ENCODE measurements around the gene AUTS2.

Gene AUTS2

GRCh38 chr7:69681181-69681580 is 82.9 kb downstream of the AUTS2 start:
- no peaks in the 10 kb centered on the region for H3K9me3 ChIP-seq (ENCODE audit: insufficient read depth, low read length)
- DNase-seq (ENCODE audit: low read depth, low spot score), result no peak
- H3K4me3 ChIP-seq (ENCODE audit: insufficient read length, low read depth), result no peak overlapping the region
- H3K36me3 ChIP-seq (ENCODE audit: insufficient read depth, insufficient read length, low read length), result no peaks in the 10 kb centered on the region
- H3K27me3 ChIP-seq (ENCODE audit: insufficient read depth, insufficient read length), result no peaks in the 10 kb centered on the region
- H3K4me1 ChIP-seq (ENCODE audit: insufficient read depth, insufficient read length), result no peaks in the 10 kb centered on the region
- H3K9ac ChIP-seq (ENCODE audit: insufficient read length, low read depth), result no peak overlapping the region
- TF ChIP-seq SUZ12 (IDR thresholded peaks at IDR 0.05; ENCODE audit: extremely low read depth, insufficient read depth, insufficient read length) (no peak), YY1 (IDR thresholded peaks at IDR 0.05; ENCODE audit: insufficient read depth, insufficient read length) (no peak), ZNF274 (IDR thresholded peaks at IDR 0.05; ENCODE audit: low read depth, low read length) (no peak)

DNA sequence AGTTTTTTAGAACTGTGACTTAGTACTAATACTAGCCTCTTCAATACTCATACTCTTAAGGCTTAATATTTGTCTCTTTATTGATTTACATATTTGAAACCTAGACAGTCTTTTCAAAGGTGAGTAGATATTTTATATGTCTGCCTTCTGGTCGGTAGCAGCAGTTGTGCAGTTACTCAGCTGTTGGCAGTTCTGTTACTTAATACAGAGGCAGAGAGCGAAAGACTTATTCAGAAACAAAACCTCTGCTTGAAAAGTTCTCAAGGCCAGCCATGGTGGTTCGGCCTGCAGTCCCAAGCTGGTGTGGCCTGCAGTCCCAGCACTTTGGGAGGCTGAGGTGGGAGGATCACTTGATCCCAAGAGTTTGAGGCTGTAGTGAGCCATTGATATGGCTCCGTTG is 84.2 kb downstream of the AUTS2 start:
- Histone ChIP-seq H3K4me1 (ENCODE audit: insufficient read depth, insufficient read length) (no peaks in the 10 kb centered on the region), H3K9ac (ENCODE audit: insufficient read length, low read depth) (no peak overlapping the region), H3K9me3 (ENCODE audit: insufficient read depth, low read length) (no peaks in the 10 kb centered on the region), H3K4me3 (ENCODE audit: insufficient read length, low read depth) (no peak overlapping the region), H3K36me3 (ENCODE audit: insufficient read depth, insufficient read length, low read length) (no peaks in the 10 kb centered on the region), H3K27me3 (ENCODE audit: insufficient read depth, insufficient read length) (no peaks in the 10 kb centered on the region)
- TF ChIP-seq ZNF274 (IDR thresholded peaks at IDR 0.05; ENCODE audit: low read depth, low read length) (no peak), YY1 (IDR thresholded peaks at IDR 0.05; ENCODE audit: insufficient read depth, insufficient read length) (no peak)
- DNase-seq (ENCODE audit: low read depth, low spot score), result no peak

GRCh38 chr7:69683002-69683401 is 84.7 kb downstream of the AUTS2 start:
- no peaks in the 10 kb centered on the region for H3K36me3 ChIP-seq (ENCODE audit: insufficient read depth, insufficient read length, low read length)
- H3K4me3 ChIP-seq (ENCODE audit: insufficient read length, low read depth), result no peak overlapping the region
- H3K4me1 ChIP-seq (ENCODE audit: insufficient read depth, insufficient read length), result no peaks in the 10 kb centered on the region
- H3K9ac ChIP-seq (ENCODE audit: insufficient read length, low read depth), result no peak overlapping the region
- H3K27me3 ChIP-seq (ENCODE audit: insufficient read depth, insufficient read length), result no peaks in the 10 kb centered on the region
- no peak for TF ChIP-seq ZNF274 (IDR thresholded peaks at IDR 0.05; ENCODE audit: low read depth, low read length)
- TF ChIP-seq SUZ12 (IDR thresholded peaks at IDR 0.05; ENCODE audit: extremely low read depth, insufficient read depth, insufficient read length), result no peak
- no peak for TF ChIP-seq YY1 (IDR thresholded peaks at IDR 0.05; ENCODE audit: insufficient read depth, insufficient read length)
- H3K9me3 ChIP-seq (ENCODE audit: insufficient read depth, low read length), result no peaks in the 10 kb centered on the region
- peak; percentile 15 for DNase-seq (ENCODE audit: low read depth, low spot score)

DNA sequence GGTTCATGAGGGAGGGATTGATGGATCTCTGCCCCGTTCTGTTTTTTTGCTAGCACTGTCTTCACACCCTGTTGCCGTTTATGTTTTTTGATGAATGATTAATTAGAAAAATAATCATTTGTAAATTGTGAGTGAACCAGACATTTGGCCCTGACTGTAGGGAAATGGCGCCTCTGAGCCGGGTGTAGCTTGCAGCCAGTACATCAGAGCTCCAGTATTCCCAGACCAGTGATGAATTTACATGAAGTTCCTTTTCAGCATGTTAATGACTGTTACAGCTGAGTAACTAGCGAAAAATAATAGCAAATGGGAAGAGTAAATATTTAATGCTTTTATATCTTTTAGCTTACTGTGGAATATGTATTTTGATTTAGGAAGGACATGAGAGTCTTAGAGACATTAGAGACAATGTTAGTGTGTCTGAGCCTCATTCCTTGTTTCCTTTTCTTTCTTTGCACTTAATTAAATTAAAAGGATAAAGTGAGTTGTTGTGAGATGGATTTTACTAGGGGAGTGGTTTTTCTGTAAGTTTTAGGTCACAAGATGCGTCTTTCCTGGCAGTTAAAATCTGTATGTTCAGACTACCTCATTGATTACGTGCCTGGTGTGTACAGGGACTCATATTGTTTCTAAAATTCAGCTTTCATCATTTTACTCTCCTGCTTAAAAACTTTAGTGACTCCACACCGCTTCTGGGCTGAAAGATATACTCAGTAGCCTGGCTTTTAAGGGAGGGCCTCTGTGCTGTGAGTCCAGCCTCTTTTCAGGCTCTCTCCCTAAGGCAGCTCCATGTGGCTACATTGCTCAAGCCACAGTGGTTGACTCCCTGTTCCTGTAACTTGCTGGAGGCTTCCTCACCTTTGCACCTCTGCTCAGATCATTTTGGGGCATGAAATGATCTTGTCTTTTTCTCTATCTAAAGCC is 86.4 kb downstream of the AUTS2 start:
- Histone ChIP-seq H3K9me3 (ENCODE audit: insufficient read depth, low read length) (no peaks in the 10 kb centered on the region), H3K9ac (ENCODE audit: insufficient read length, low read depth) (no peak overlapping the region), H3K4me1 (ENCODE audit: insufficient read depth, insufficient read length) (no peaks in the 10 kb centered on the region), H3K27me3 (ENCODE audit: insufficient read depth, insufficient read length) (no peaks in the 10 kb centered on the region), H3K36me3 (ENCODE audit: insufficient read depth, insufficient read length, low read length) (no peaks in the 10 kb centered on the region), H3K4me3 (ENCODE audit: insufficient read length, low read depth) (no peak overlapping the region)
- no peak for DNase-seq (ENCODE audit: low read depth, low spot score)
- TF ChIP-seq SUZ12 (IDR thresholded peaks at IDR 0.05; ENCODE audit: extremely low read depth, insufficient read depth, insufficient read length) (no peak), YY1 (IDR thresholded peaks at IDR 0.05; ENCODE audit: insufficient read depth, insufficient read length) (no peak), ZNF274 (IDR thresholded peaks at IDR 0.05; ENCODE audit: low read depth, low read length) (no peak)

GRCh38 chr7:69685293-69685631 is 87.0 kb downstream of the AUTS2 start:
- Histone ChIP-seq H3K9ac (ENCODE audit: insufficient read length, low read depth) (no peak overlapping the region), H3K4me1 (ENCODE audit: insufficient read depth, insufficient read length) (no peaks in the 10 kb centered on the region), H3K4me3 (ENCODE audit: insufficient read length, low read depth) (no peak overlapping the region), H3K27me3 (ENCODE audit: insufficient read depth, insufficient read length) (no peaks in the 10 kb centered on the region), H3K9me3 (ENCODE audit: insufficient read depth, low read length) (no peaks in the 10 kb centered on the region), H3K36me3 (ENCODE audit: insufficient read depth, insufficient read length, low read length) (no peaks in the 10 kb centered on the region)
- TF ChIP-seq YY1 (IDR thresholded peaks at IDR 0.05; ENCODE audit: insufficient read depth, insufficient read length) (no peak), ZNF274 (IDR thresholded peaks at IDR 0.05; ENCODE audit: low read depth, low read length) (no peak), SUZ12 (IDR thresholded peaks at IDR 0.05; ENCODE audit: extremely low read depth, insufficient read depth, insufficient read length) (no peak)
- DNase-seq (ENCODE audit: low read depth, low spot score), result no peak

GRCh38 chr7:69686366-69686765 is 88.1 kb downstream of the AUTS2 start:
- no peaks in the 10 kb centered on the region; the same call in 1 of the 2 replicates for H3K9me3 ChIP-seq (ENCODE audit: insufficient read depth, low read length)
- no peak for DNase-seq (ENCODE audit: low read depth, low spot score)
- no peaks in the 10 kb centered on the region for H3K4me1 ChIP-seq (ENCODE audit: insufficient read depth, insufficient read length)
- peaks cover 3% of the 10 kb centered on the region for H3K36me3 ChIP-seq (ENCODE audit: insufficient read depth, insufficient read length, low read length)
- H3K9ac ChIP-seq (ENCODE audit: insufficient read length, low read depth), result no peak overlapping the region
- no peak overlapping the region for H3K4me3 ChIP-seq (ENCODE audit: insufficient read length, low read depth)
- TF ChIP-seq SUZ12 (IDR thresholded peaks at IDR 0.05; ENCODE audit: extremely low read depth, insufficient read depth, insufficient read length) (no peak), ZNF274 (IDR thresholded peaks at IDR 0.05; ENCODE audit: low read depth, low read length) (no peak), YY1 (IDR thresholded peaks at IDR 0.05; ENCODE audit: insufficient read depth, insufficient read length) (no peak)
- H3K27me3 ChIP-seq (ENCODE audit: insufficient read depth, insufficient read length), result no peaks in the 10 kb centered on the region

DNA sequence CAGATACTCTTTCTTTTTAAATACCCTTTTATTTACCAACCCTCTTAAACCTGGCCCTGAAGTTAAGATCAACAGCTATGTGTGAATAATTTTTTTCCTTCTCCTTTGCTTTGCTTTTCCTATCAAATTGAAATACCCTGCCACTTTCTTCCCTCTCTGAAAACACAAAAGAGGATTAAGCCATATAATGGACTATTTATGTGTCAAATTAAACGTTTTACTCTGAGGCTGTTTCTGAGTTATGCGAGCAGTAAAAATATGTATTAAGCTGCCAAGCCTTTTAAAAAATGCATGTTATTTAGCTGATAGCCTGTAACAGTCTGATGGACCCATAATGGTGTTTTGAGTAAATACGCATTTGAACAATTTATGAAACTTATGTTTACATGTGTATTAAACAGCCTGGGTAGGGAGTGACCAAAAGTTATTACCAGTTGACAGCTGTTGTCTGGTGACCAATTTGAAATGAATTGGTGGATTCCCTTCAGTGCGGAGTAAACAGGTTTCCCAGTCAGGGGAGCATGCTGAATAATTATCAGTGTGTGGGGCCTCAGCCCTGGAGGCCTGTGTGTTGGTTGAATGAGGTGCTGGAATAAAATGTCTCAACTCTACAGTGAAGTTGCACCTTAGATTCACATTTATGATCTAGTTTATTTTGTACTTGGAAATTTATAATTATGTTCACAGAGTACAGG is 89.6 kb downstream of the AUTS2 start:
- no peaks in the 10 kb centered on the region; the same call in 1 of the 2 replicates for H3K9me3 ChIP-seq (ENCODE audit: insufficient read depth, low read length)

More for the DNA sequence above, 89.6 kb downstream of the AUTS2 start:
- Histone ChIP-seq H3K27me3 (ENCODE audit: insufficient read depth, insufficient read length) (no peaks in the 10 kb centered on the region), H3K9ac (ENCODE audit: insufficient read length, low read depth) (no peak overlapping the region), H3K4me3 (ENCODE audit: insufficient read length, low read depth) (no peak overlapping the region), H3K36me3 (ENCODE audit: insufficient read depth, insufficient read length, low read length) (peaks cover 5% of the 10 kb centered on the region), H3K4me1 (ENCODE audit: insufficient read depth, insufficient read length) (no peaks in the 10 kb centered on the region)
- TF ChIP-seq ZNF274 (IDR thresholded peaks at IDR 0.05; ENCODE audit: low read depth, low read length) (no peak), SUZ12 (IDR thresholded peaks at IDR 0.05; ENCODE audit: extremely low read depth, insufficient read depth, insufficient read length) (no peak), YY1 (IDR thresholded peaks at IDR 0.05; ENCODE audit: insufficient read depth, insufficient read length) (no peak)
- DNase-seq (ENCODE audit: low read depth, low spot score), result no peak
